Activated naive CD4-positive, alpha-beta T cell (primary cell): ENCODE data around the gene POU6F2.
"Not testable (repeated sequence)": the region's sequence is repeated elsewhere in the genome, so short reads cannot be mapped to it uniquely, and the experiment has no call there.

Experiments
- DNase-seq, 4 experiments: peaks; one replicate each; lab custom pipeline; 2025; lab: John Stamatoyannopoulos, UW

POU6F2 gene

GRCh38 chr7:39001595-39001994 lies 23.9 kb downstream of the POU6F2 start:
- no peak for DNase-seq

GRCh38 chr7:39002755-39003154 lies 25.0 kb downstream of the POU6F2 start:
- no peak for DNase-seq

- no peak for DNase-seq
Measured at GRCh38 chr7:39005036-39005435, 27.3 kb downstream of the POU6F2 start.

- no peak for DNase-seq
Measured at GRCh38 chr7:39005461-39005860, 27.8 kb downstream of the POU6F2 start.

GRCh38 chr7:39013049-39013939 lies 35.6 kb downstream of the POU6F2 start:
- DNase-seq: not testable (repeated sequence)

GRCh38 chr7:39016609-39017008 lies 38.9 kb downstream of the POU6F2 start:
- no peak for DNase-seq

GRCh38 chr7:39017369-39017915 lies 39.7 kb downstream of the POU6F2 start:
- DNase-seq: no peak

GRCh38 chr7:39022796-39023195 lies 45.1 kb downstream of the POU6F2 start:
- no peak for DNase-seq

- DNase-seq: no peak
Measured at GRCh38 chr7:39027491-39027890, 49.8 kb downstream of the POU6F2 start.

GRCh38 chr7:39033885-39034624 lies 56.3 kb downstream of the POU6F2 start:
- no peak for DNase-seq

- DNase-seq: no peak
Measured at GRCh38 chr7:39035156-39035555, 57.4 kb downstream of the POU6F2 start.

- DNase-seq: no peak
Measured at GRCh38 chr7:39035903-39036302, 58.2 kb downstream of the POU6F2 start.

GRCh38 chr7:39042670-39043069 lies 65.0 kb downstream of the POU6F2 start:
- DNase-seq: no peak

GRCh38 chr7:39043531-39043930 lies 65.8 kb downstream of the POU6F2 start:
- DNase-seq: no peak

- DNase-seq: no peak
Measured at GRCh38 chr7:39044489-39044888, 66.8 kb downstream of the POU6F2 start.

- no peak for DNase-seq
Measured at GRCh38 chr7:39045231-39045630, 67.5 kb downstream of the POU6F2 start.

GRCh38 chr7:39051279-39051678 lies 73.6 kb downstream of the POU6F2 start:
- DNase-seq: no peak

GRCh38 chr7:39051707-39052106 lies 74.0 kb downstream of the POU6F2 start:
- no peak for DNase-seq

- DNase-seq: no peak
Measured at GRCh38 chr7:39054731-39055130, 77.0 kb downstream of the POU6F2 start.

- no peak for DNase-seq
Measured at GRCh38 chr7:39056153-39056552, 78.4 kb downstream of the POU6F2 start.

GRCh38 chr7:39062811-39063210 lies 85.1 kb downstream of the POU6F2 start:
- DNase-seq: no peak

- no peak for DNase-seq
Measured at GRCh38 chr7:39069031-39069430, 91.3 kb downstream of the POU6F2 start.
